ENCODE measurements around the gene ACTN2.

DNA sequence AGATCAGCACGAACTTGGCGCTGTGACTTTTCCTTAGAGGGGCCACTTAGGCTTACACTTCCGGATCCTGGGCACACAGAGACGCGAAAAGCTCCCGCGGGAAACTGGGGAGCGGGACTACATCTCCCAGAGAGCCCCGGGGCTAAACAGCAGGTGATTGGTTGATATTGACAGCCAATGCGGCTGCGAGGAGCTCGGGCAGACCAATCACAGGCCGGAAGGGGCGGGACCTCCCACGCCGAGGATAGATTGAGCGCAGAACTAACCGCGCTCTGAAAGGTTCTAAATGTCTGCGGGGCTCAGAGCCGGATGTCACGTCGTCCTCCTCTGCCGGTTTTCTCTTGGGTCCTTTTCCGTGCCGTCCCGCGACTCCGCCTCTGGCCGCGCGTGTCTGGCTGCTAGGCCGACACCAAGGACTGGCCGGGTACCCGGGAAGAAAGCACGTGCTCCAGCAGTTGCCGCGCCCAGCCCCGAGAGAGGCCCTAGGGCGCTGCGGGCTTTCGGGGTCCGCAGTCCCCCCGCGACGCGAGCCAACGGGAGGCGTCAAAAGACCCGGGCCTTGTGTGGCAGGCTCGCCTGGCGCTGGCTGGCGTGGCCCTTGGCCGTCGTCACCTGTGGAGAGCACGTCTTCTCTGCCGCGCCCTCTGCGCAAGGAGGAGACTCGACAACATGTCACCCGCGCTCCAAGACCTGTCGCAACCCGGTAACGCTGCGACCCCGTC, 108.9 kb downstream of the ACTN2 start, which contains the start of gene MTR:
- TF ChIP-seq CTCF (conservative IDR thresholded peaks at IDR 0.05; ENCODE audit: low read depth, low read length) = no peak
- no peak for TF ChIP-seq EZH2 (IDR thresholded peaks at IDR 0.05; ENCODE audit: low read length, unreplicated experiment)
- TF ChIP-seq EZH2phosphoT487 (IDR thresholded peaks at IDR 0.05; ENCODE audit: borderline replicate concordance, low read length) = no peak

All from PC-3 (cell line).